GM12873 (cell line): Measurements from ENCODE around the gene FMR1.

Experiments used
- CTCF ChIP-seq: IDR thresholded peaks from 2 replicates; pipeline ENCODE4 v1.5.1; 2012; ENCODE audit warnings: low read depth, mild to moderate bottlenecking, moderate library complexity, low read length, control low read depth; ENCODE audit not compliant: insufficient read depth; ENCODE audit errors: missing control alignments

The FMR1 gene

GRCh38 chrX:147911192-147912022 lies at the start of gene FMR1:
Gene FMR1, plus strand, starts transcription at chrX:147911919. Its CDS starts 261 bp downstream, at chrX:147912180.
- no peak for TF ChIP-seq CTCF

GRCh38 chrX:147875866-147876596 lies 35.7 kb upstream of the FMR1 start:
- TF ChIP-seq CTCF = no peak

- TF ChIP-seq CTCF = no peak
Observed at GRCh38 chrX:147876849-147877646, 34.7 kb upstream of the FMR1 start.

GRCh38 chrX:147877726-147878125 lies 34.0 kb upstream of the FMR1 start:
- TF ChIP-seq CTCF = no peak

GRCh38 chrX:147884958-147885357 lies 26.8 kb upstream of the FMR1 start:
- TF ChIP-seq CTCF = no peak

GRCh38 chrX:147890756-147891155 lies 21.0 kb upstream of the FMR1 start:
- TF ChIP-seq CTCF = no peak

GRCh38 chrX:147891896-147892295 lies 19.8 kb upstream of the FMR1 start:
- TF ChIP-seq CTCF = no peak
